Neural progenitor cell (in vitro differentiated cells): ENCODE measurements around the gene PCDH1.

Experiments
- CTCF ChIP-seq: fragments of 200-600 bp; sonication (generic); IDR thresholded peaks from 2 replicates; pipeline ENCODE4 v1.5.1; 2017; ENCODE audit warnings: antibody characterized with exemption, mild to moderate bottlenecking
- EZH2 ChIP-seq: fragments of 200-600 bp; sonication (generic); IDR thresholded peaks from 2 replicates; pipeline ENCODE4 v1.6.1; 2017; ENCODE audit warnings: antibody characterized with exemption, mild to moderate bottlenecking, moderate library complexity
- EZH2phosphoT487 ChIP-seq: fragments of 200-600 bp; sonication (generic); IDR thresholded peaks from 2 replicates; pipeline ENCODE4 v1.6.1; 2017; ENCODE audit warnings: antibody characterized with exemption

DNA sequence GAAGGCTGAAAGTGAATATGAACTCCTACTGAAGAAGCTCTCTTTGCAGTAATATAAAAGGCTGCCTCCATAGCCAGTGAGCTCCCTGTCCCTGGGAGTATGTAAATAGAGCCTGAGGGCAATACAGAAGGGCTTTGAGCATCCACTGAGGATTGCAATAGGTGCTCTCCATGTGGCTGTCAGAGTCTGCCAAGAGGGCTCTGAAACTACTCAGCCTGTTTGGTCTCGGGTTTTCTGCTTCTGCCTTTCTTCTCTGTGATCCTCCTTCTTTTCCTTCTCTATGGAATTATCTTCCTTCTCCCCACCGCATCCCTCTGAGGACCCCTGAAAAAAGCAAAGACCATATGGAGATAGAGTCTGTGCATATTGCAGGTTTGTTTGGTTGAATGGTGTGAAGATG is 69.4 kb downstream of the PCDH1 start:
- no peak for TF ChIP-seq CTCF
- no peak for TF ChIP-seq EZH2
- no peak for TF ChIP-seq EZH2phosphoT487
